Kidney glomerular epithelial cell (primary cell): Measurements from ENCODE around the gene PLEKHA8.

Experiments used
- DNase-seq: peaks from one replicate; lab custom pipeline; 2025; lab: John Stamatoyannopoulos, UW

The PLEKHA8 gene

DNA sequence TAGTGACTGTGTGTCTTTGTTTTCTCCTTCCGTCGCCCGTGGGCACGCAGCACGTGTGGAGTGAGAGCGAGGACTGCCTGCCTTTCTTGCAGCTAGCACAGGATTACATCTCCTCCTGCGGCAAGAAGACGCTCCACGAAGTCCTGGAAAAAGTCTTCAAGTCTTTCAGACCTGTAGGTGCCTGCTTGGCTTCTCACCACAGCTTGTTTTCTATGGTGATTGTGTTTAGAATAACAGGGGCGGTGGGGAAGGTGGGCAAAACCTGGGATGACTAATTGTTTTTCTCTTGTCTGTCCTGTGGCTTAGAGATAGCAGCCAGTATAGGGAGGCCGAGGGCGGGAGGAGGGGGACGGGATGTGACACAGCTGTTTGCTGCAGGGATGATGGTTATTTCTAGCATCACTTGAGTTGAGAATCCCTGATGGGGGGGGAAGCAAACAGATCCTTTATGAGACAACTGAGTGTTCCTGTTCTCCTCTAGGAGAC lies 118.0 kb downstream of the PLEKHA8 start:
- no peak for DNase-seq

DNA sequence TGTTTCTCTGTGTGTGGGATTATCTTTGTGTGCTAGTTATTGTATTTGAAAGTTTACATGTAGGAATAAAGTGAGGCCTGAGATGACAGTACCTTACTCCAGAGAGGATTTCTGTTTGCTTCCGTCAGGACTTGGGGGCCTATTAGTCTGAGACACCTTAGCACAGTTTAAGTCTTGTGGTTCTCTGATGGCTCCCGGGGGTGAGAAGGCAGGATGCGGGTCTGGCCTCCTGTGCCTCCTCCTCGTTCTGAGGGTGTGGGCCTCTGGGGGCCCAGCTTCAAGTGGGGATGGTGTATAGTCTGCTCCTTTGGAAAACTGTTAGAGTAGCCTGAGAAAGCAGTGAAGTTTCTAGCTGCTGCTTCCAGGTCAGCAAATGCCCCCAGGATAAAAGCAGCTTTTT lies 119.0 kb downstream of the PLEKHA8 start:
- DNase-seq, result no peak

DNA sequence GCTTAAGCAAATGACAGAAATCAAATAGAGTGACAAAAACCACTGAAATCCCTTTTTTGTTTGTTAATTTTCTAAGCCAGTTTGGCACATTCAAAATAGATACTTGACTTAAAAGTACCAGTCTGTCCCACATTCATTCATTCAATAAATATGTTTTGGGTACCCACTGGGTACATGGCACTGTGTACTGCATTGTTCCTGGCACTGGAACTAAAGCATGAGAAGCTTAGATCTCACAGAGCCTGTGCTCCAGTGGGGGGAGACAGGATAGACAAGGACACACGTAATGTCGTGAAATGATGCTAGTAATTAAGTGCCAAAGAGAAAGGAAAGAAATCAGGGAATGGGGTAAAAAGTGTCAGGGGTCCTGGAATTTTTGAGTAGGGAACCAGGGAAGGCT lies 119.6 kb downstream of the PLEKHA8 start:
- DNase-seq, result no peak

DNA sequence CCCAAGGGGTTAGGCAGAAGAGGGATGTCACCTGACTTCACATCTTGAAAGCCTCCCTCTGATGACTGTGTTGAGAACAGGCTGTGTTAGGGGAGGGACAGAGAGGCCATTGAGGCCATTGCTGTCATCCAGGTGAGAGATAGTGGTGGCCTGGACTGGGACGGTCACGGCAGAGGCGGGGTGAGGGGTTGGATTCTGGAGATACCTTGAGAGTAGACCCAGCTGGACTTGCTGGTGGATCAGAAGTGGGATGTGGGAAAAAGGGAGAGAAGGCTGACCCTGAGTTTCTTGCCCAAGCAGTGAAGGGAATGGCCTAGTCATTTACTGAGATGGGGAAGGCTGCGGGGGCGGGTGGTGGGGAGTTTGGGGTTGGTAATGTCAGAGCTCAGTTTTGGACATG lies 120.2 kb downstream of the PLEKHA8 start:
- DNase-seq, result no peak

DNA sequence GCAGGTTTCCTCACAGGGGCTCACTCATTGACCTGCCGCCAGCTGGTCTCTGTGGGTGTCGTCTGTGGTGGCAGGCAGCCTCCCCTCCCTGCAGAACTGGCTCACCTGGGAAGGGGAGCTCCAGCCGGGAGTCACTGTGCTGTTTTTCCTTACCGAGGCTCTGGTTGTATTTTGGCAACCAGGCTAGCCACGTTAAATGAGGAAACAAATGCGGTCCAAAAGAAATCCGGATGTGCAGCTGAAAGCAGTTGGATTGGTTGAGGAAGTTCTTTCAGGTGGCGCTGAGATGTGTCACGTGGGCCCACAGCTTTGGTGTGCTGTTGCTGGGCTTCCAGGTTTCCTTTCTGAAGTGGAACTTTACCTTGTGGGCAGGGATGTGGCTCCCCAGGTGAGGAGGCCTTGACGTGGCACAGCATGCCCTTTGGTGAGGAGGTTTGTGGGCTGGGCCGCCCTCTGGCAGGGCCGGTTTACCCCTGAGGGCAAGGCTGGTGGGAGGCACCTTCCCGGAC lies 120.8 kb downstream of the PLEKHA8 start:
- no peak for DNase-seq

DNA sequence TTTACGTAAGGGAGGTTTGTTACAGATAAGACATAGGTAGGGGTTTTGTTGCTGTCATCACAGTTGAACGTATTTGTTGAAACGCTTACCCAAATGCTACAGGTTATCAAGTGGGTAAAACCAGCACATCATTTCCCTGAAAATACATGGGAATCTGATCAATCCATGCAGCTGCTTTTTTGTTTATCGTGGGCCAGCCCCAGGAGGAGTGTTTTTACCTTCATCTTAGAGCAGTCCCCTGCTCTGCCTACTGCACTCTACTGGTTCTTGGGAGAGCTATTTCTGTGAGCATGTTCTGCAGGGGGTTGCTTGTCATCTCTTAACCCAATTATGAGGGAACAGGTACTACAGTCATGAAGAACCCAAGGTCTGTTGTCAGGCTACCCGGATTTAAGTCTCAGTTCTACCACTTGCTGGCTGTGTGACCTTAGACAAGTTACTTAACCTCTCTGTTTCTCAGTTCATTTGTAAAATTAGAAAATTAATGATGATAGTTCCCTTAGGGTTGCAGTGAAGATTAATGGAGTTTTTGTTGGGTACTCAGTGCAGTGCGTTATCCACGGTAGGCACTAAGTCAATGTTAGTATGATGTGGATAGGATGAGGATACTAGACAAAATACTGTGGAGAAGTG lies 121.5 kb downstream of the PLEKHA8 start:
- no peak for DNase-seq

DNA sequence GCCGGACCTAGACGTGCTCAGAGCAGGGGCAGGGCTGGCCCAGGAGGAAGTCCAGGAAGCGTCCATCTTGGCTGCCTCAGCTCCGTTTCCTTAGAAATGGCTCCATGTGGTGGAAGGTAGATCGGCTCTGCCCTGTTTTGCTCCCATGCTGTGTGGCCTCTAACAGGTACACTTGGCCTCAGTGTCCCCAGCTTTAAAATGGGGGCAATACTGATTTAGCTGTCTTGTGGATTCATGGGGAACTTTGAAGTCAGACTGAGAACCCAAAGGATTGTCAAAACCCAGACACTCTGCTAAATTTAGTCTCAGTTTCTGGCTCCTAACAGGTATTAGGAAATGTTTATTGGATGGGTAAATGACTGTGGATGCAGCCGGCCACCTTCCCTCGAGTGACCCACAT lies 122.5 kb downstream of the PLEKHA8 start:
- no peak for DNase-seq

DNA sequence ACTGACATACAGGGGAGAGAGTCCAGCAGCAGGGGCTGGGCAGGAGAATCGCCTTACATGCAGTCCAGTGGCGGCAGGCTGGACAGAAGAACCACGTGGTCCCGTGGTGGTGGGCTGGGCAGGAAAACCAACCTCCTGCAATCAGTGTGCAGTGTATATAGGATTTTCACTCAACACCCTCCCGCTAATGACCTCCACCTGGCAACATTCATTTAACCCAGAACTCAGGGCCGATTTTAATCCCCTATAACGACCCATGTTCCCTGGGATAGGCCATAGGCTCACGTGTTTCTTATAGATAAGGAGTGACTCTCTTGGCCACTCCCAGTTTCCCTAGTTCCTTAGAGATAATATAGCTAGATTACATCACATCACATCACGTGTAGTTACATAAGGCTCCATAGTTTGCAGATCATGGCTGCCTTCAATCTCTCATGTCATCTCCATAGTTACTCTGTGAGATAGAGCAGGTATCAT lies 125.9 kb downstream of the PLEKHA8 start:
- no peak for DNase-seq

DNA sequence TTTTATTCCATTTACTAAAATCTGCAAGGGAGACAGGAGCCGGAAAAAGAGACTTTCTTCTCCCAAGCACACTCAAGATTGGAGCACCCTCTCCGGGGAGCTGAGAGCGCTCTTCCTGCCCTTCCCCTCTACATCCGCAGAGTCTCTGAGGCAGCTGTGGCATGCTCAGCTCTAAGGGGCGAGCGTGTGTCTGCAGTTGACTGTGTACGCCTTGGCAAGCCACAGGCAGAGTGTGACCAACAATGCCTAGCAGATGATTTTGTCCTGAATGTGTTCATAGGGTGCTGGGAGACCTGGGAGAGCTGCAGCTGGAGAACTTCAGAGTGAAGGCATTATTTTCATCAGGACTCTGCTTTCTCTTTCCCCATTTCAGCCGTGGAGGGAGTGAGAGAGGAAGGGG lies 127.3 kb downstream of the PLEKHA8 start:
- no peak for DNase-seq

DNA sequence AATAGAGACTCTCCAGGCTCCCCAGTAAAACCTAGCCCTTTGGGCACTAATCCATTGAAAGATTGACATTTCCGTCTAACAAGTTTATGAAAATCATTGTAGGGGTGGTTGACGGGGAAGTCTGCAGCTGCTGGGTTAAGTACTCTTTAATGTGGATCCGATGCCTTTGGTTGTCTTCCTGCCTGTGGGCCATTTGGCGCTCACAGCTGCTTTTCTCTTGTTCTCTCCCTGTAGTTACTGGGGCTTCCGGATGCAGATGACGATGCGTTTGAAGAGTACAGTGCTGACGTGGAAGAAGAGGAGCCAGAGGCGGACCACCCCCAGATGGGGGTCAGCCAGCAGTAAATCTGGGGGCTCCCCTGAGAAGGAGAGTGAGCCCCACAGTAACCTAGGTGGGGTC lies 129.0 kb downstream of the PLEKHA8 start:
- no peak for DNase-seq

DNA sequence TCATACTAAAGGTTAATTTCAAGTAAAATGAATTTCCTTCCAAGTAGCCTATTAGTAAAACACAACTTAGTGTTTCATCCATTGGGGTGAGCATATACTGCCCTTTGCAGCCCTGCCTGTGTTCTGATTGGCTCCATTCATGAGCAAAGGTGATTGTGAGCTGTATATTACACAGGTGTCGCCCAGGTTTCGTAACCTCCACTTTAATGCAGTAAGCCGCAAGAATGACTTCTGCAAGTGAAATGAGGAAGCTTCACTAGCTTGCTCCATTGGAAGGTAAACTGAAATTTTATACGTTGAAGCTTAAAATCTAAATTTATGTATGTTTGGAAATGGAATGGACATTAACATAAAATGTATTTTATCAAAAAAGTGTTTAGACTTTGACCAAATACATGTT lies 131.0 kb downstream of the PLEKHA8 start:
- no peak for DNase-seq

DNA sequence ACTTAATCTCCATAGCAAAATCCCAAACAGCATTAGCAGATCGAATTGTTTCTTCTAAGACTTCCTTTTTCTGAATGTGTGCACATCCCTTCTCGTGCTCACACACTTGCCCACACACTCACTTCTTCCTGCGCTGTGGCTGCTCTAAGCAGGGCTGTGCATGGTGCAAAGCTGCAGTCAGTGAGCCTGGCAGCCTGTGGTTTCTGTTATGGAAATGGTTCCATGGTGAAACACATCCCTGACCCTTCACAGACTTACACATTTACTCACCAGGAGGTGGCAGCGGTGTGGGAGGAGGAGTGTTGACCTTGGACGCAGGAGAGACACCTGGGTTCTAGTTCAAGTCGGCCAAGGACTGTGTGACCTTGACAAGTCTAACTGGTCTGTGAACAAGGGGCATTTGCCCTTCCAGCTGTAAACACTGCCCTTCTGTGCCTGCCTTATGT lies 131.5 kb downstream of the PLEKHA8 start:
- no peak for DNase-seq

DNA sequence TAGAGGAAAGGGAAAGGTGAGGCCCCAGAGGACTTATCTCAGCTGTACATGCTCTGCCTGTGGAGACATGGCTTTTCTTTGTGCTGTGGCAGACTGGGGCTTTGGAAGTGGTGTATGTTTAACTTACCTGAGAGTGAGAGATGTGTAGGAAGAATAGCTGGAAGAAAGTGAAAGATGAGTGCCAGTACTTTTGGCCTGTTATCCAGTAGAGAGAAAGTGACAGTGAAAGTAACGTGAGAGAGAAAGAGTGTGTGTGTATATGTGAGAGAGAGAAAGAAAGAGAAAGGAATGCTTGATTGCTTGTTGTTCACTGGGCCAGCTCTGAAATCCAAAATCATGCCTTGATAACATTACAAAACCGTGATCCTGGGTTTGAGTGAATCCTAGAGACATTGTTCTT lies 132.1 kb downstream of the PLEKHA8 start:
- no peak for DNase-seq

DNA sequence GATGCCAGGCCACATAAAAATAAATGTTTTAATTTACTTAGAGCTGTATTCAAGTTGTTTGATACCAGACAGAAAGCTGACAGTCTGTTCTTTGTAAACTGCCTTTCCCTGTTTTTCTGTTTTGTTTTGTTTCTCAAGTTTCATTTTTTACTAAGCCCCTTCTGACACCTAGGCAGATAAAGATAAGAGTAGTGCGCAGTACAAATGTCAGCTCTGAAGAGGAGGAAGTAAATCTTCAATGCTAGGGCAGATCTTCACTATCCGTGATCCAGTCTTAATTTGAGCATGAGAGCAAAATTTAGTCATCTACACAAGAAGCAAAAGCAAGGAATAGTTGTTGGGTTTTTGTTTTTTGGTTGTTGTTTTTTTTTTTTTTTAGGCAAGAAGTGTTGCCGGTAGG lies 133.9 kb downstream of the PLEKHA8 start:
- DNase-seq, result no peak

DNA sequence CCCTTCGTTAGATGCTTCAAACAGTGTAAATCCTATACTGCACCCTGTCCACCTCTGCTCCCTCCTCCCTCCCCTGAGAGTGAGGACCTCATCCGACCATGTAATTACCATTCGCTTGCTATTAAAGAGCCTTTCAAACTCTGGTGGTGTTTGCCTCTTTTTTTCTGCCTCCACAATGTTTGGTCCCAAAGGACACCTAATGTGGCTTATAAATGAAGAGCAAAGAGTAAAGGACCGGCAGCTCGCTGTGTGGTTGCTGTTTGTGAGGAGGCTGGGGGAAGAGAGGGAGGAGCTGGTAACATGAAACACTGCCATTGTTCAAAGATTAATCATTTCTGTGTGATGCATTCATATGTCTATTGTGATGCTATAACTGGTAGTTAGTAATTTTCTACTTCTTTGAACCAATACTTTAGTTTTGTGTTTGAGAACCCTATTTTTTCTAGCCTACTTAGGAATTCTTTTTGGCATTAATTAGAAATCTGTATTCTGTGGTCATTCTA lies 134.5 kb downstream of the PLEKHA8 start:
- peak; percentile 55 for DNase-seq

DNA sequence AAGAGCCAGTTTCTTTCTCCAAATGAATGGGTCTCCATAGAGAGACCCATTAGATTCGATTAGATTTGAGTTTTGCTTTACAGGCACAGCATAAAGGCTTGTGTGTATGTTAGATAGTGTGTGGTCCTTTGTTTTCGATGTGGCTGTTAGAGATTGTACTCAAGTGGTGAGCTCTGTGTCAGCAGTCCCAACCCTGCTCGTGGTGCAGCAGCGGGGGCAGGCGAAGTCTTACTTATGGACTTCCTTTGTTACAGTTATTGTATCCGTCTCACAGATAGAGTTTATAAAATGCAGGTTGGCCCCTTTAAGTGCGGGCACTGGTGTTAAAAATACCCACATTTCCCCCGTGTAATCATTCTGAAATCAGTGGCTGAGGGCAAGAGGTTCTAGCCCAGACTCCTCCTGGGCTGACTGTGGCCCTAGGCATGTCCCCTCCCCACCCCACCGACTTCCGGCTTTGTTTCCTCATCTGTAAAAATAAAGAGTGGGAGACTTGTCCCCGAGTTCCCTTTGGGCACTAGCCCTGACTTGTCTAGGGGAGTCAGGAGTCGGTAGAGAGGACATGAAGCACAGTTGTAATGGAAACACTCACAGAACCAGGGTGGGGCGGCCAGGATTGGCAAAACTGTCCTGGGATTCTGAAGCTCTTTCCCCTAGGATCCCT lies 135.2 kb downstream of the PLEKHA8 start:
- no peak for DNase-seq

DNA sequence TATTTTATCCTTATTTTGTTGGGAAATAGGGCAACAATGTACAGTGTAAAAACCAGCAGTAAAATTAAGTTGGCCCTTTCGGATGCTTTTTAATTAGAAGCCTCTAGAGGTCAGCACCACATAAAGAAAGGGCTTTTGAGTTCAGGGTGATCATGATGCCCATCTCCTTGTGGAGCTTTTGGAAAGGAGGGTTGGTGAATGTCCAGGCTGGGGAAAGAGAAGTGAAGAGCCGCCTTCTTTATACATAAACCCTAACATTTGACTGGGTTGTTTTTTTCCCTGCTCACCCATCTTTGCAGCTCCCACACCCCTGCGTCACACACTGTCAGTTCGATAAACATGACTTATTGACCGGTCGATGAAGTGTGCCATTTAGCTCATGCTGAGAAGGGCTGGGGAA lies 136.4 kb downstream of the PLEKHA8 start:
- peak; percentile 35 for DNase-seq

DNA sequence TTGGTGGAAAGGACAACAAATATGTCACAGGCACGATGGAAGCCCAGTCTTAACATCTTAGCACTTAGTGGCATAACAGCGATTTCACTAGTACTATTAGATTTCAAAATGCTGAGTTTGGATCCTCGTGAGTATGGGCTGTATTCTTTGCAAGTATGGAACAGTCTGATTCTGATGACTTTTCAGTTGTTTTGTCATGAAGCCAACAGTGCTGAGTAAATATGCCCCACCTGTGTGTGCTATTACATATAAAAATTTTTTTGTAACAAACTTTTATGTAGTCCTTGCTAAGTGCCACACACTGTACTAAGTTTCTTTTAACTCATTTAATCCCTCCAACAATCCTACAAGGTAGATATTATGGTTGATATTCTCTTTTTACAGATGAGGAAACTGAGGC lies 137.4 kb downstream of the PLEKHA8 start:
- DNase-seq, result no peak

DNA sequence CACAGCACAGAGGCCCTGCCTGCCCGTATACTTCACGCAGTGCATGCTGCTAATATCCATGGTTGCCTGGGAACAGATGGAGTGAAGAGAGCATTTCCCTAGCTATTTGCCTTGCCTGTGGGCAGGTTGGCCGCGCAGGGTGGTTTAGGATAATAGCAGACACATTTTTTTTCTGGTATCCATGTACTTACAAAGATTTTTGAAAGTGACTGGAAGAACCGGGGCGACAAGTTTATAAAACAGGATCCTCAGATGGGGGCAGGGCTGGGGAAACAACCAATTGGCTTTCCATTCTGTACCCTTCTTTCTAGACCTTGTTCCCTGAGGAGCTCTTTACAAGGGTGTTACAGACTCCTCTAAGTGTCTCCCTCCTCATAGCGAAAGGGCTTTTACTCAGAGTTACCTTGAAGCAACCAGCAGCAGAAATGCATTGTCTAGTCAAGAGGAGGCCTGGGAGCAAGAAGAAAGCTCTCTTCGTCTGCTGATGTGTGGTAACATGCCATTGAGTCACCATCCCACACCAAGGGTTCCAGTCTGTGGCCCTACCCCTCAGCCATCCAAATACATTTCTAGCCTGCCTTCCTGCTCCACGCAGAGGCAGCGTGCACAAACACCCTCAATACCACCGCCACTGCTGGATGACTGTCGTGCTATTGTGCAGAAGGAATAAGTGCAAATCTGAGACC lies 138.1 kb downstream of the PLEKHA8 start:
- DNase-seq, result no peak

DNA sequence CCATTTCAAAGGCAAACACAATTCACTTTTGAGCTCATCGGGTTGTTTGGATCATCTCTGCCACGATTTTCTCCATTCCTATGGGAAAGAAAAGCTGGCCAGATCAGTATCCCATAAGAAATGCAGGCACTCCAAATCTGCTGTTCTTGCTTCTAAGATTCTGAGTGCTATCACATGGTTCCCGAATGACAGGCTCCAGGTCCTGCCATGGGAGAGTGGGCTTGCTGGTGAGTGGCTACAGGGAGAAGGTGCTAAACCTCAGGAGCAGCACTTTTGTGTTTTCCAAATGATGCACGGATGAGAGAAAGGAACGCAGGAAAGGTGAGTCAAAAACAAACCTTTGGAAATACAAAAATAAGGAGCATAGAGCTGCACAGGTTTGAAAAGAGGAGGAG lies 138.6 kb downstream of the PLEKHA8 start:
- no peak for DNase-seq

DNA sequence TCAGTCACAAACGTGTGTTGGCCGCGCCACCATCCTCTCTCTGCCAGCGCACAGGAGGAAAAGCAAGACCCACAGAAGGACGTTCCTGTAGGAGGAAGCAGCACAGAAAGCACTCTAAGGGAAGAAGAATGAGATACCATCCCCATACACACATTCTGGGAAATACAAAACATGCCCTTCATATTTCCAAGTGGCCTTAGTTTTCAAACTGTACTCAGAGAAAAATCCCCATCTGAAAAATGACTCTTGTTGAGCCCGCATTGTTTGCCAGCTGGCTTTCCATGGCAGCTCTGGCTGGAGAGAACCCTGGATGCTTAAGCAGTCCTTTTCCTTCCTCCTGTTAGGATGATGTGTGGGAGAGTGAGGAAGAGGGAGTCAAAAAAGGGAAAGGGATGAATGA lies 139.7 kb downstream of the PLEKHA8 start:
- no peak for DNase-seq

DNA sequence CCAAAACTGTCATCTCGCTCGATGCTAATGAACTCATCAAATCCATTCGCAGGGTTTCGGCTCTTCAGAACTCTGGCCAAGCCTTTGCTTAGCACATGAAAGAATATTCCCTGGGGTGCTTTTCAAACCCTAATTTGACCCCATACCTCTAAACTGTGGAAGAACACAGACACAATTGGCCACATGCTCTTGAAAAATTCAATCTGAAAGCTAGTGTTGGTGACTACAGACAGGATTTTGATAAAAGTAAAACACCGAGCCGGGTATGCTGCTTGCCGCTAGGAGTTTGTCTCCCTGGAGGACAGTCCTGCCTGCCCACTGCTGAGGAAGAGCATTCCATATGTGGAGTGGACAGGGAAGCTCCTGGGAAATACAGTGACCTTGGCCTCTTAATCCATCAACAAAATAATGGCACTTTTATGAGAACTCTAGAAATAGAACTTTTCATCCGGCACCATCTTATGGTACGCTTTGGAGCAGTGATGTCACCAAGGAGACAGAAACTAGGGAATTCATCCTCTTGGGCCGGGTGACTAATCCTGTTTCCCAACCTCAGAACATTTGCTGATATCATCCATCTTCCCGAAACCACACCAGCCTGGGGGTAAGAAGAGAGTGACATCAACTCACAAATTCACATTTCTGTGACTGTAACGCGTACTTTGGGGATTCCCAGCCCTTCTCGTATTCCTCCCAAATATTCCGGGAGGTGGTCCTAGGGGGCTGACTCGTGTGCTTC lies 140.8 kb downstream of the PLEKHA8 start:
- DNase-seq, result no peak
